Endothelial cell of umbilical vein (primary cell): ENCODE results near the gene SEMA4B. TPM values are rescaled to one million over a fixed set of nuclear protein-coding genes. Genes with fewer than 3 reads are reported as not detected.

Experiments used
- BruUV-seq: library from RNA; stranded (reverse); fragments of 400-500 nt; replicated peaks from 2 replicates; lab custom pipeline; 2021; lab: Mats Ljungman, UMichigan
- CTCF ChIA-PET: fragments of 300-600, 350-600 bp; sonication (Branson Sonifier 250); formaldehyde crosslinking; loops from one replicate; lab custom pipeline; 2021; ENCODE audit warnings: antibody characterized with exemption, inconsistent platforms; lab: Charles Lee
- POLR2A ChIA-PET: fragments of 300-600, 350-600 bp; sonication (Branson Sonifier 250); formaldehyde crosslinking; loops from one replicate; lab custom pipeline; 2021; ENCODE audit warnings: antibody characterized with exemption, inconsistent platforms; lab: Charles Lee
- DNase-seq: peaks from one replicate; pipeline ENCODE4 v3.0.0-alpha.2; 2011; ENCODE audit warnings: low read depth, low spot score
- FAIRE-seq: peaks from 2 replicates; lab custom pipeline; 2011; peaks lifted over from hg19 to GRCh38; lab: Jason Lieb, UNC
- H2AFZ ChIP-seq: 2 replicates; pipeline ENCODE4 v1.6.0; 2012; ENCODE audit warnings: low read depth, low read length, control low read depth, inconsistent platforms
- H3K27ac ChIP-seq: 2 replicates; pipeline ENCODE4 v1.5.1; 2011; ENCODE audit warnings: low read depth, mild to moderate bottlenecking, control low read depth, low read length, moderate library complexity; ENCODE audit not compliant: insufficient read depth
- H3K27me3 ChIP-seq, 2 experiments: 2 replicates each; pipeline versions ENCODE4 v1.6.0 to v1.6.1; 2011; ENCODE audit warnings: low read length in 2 of 2, mixed read lengths in 1 of 2; ENCODE audit not compliant: control insufficient read depth in 2 of 2, insufficient read depth in 2 of 2
- H3K36me3 ChIP-seq, 2 experiments: 2 replicates in 1 of 2; 3 replicates in 1 of 2; pipeline ENCODE4 v1.5.1; 2011; ENCODE audit warnings: low read length in 2 of 2, mild to moderate bottlenecking in 1 of 2, moderate library complexity in 1 of 2; ENCODE audit not compliant: control insufficient read depth in 2 of 2, insufficient read depth in 2 of 2; ENCODE audit errors: extremely low read depth in 1 of 2
- H3K4me1 ChIP-seq: 3 replicates; pipeline ENCODE4 v1.5.1; 2011; ENCODE audit warnings: mild to moderate bottlenecking, low read length; ENCODE audit not compliant: control insufficient read depth, insufficient read depth; ENCODE audit errors: extremely low read depth
- H3K4me2 ChIP-seq: 2 replicates; pipeline ENCODE4 v1.6.1; 2011; ENCODE audit warnings: low read length, control low read depth, mixed read lengths; ENCODE audit not compliant: insufficient read depth
- H3K4me3 ChIP-seq, 3 experiments: fragments of 200-600 bp in 1 of 3; sonication (generic), shearing (Covaris generic) in 1 of 3; replicated peaks in 1 of 3; 2 replicates each; pipeline ENCODE4 v1.5.1; 2011 to 2016; ENCODE audit warnings: control low read depth in 3 of 3, low read length in 3 of 3, mild to moderate bottlenecking in 2 of 3, inconsistent platforms in 1 of 3, low read depth in 1 of 3, moderate library complexity in 1 of 3; ENCODE audit not compliant: insufficient read depth in 1 of 3
- H3K79me2 ChIP-seq: 2 replicates; pipeline ENCODE4 v1.6.0; 2012; ENCODE audit warnings: low read length, inconsistent platforms; ENCODE audit not compliant: control insufficient read depth, insufficient read depth
- H3K9ac ChIP-seq: replicated peaks from 2 replicates; pipeline ENCODE3; 2011; ENCODE audit warnings: low read length, control low read depth; ENCODE audit not compliant: insufficient read depth; ENCODE audit errors: extremely low read depth
- H3K9me1 ChIP-seq: replicated peaks from 3 replicates; pipeline ENCODE4 v1.6.0; 2011; ENCODE audit warnings: mild to moderate bottlenecking, low read length; ENCODE audit not compliant: control insufficient read depth, insufficient read depth; ENCODE audit errors: extremely low read depth
- H3K9me3 ChIP-seq: replicated peaks from 2 replicates; pipeline ENCODE4 v1.5.1; 2012; ENCODE audit warnings: low read length, inconsistent platforms; ENCODE audit not compliant: control insufficient read depth, insufficient read depth
- H4K20me1 ChIP-seq: replicated peaks from 2 replicates; pipeline ENCODE3; 2011; ENCODE audit warnings: mild to moderate bottlenecking, low read length; ENCODE audit not compliant: control insufficient read depth, insufficient read depth; ENCODE audit errors: extremely low read depth
- EZH2 ChIP-seq: IDR thresholded peaks from 2 replicates; pipeline ENCODE4 v1.6.1; 2012; ENCODE audit warnings: borderline replicate concordance, low read depth, mild to moderate bottlenecking, moderate library complexity, low read length, inconsistent platforms; ENCODE audit not compliant: severe bottlenecking
- FOS ChIP-seq: IDR thresholded peaks from 2 replicates; pipeline ENCODE4 v1.6.1; 2011; ENCODE audit warnings: mild to moderate bottlenecking, low read length, moderate library complexity, borderline replicate concordance; ENCODE audit not compliant: insufficient read depth
- GATA2 ChIP-seq: IDR thresholded peaks from 2 replicates; pipeline ENCODE4 v1.7.0; 2011; ENCODE audit warnings: low read depth, mild to moderate bottlenecking, moderate library complexity, mixed read lengths, low read length; ENCODE audit not compliant: insufficient read length, insufficient read depth
- JUN ChIP-seq: IDR thresholded peaks from 2 replicates; pipeline ENCODE4 v1.6.1; 2011; ENCODE audit warnings: borderline replicate concordance, low read depth; ENCODE audit not compliant: insufficient read length, insufficient read depth
- MYC ChIP-seq: IDR thresholded peaks from one replicate; pipeline ENCODE4 v1.6.1; 2011; ENCODE audit warnings: mild to moderate bottlenecking, low read depth, low read length
- POLR2A ChIP-seq: IDR thresholded peaks from 2 replicates; pipeline ENCODE4 v1.6.1; 2012; ENCODE audit warnings: low read depth, mild to moderate bottlenecking, control low read depth, low read length
- dilution Hi-C: fragments of 300-500 bp; cut with MboI; formaldehyde crosslinking; loops from one replicate; pipeline ENCODE4 v1.15.0; 2019; ENCODE audit warnings: low sequenced_read_pairs; ENCODE audit not compliant: extremely low pct_ligation_motif_present
- intact Hi-C: fragments of 100-400 bp; cut with micrococcal nuclease; formaldehyde crosslinking; loops from one replicate; pipeline ENCODE4 v1.10.0; 2022
- polyA plus RNA-seq, 4 experiments: library from polyadenylated mRNA; depleted of rRNA in 3 of 4; stranded (reverse) in 3 of 4; unstranded in 1 of 4; fragments of >200 nt; gene quantifications; 2 replicates each; pipeline versions ENCODE4 v1.2.1 to v1.2.3, GENCODE V29; 2011 to 2012; ENCODE audit warnings: missing spikeins in 1 of 4
- total RNA-seq: library from RNA; stranded (reverse); gene quantifications from 2 replicates; pipeline ENCODE4 v1.2.3, GENCODE V29; 2021
- TF ChIP-seq, protein P1 (sequence below), 2 donors: IDR thresholded peaks; 1 replicate in 1 of 2; 2 replicates in 1 of 2; pipeline ENCODE4 v1.5.1; 2011; ENCODE audit warnings: low read length in 2 of 2, mild to moderate bottlenecking in 2 of 2, moderate library complexity in 2 of 2, control low read depth in 1 of 2, inconsistent platforms in 1 of 2, low read depth in 1 of 2; ENCODE audit not compliant: insufficient read depth in 1 of 2; ENCODE audit errors: extremely low read depth in 1 of 2
- TF ChIP-seq, protein P2 (sequence below): IDR thresholded peaks from 2 replicates; pipeline ENCODE4 v1.6.1; 2011; ENCODE audit not compliant: insufficient read depth, insufficient read length

SEMA4B gene
- total and polyA plus RNA-seq, 2 donors (not counting 3 experiments of a cell fraction or from before 2014, with no cell fraction given) = 6.1 to 7.1 TPM

DNA sequence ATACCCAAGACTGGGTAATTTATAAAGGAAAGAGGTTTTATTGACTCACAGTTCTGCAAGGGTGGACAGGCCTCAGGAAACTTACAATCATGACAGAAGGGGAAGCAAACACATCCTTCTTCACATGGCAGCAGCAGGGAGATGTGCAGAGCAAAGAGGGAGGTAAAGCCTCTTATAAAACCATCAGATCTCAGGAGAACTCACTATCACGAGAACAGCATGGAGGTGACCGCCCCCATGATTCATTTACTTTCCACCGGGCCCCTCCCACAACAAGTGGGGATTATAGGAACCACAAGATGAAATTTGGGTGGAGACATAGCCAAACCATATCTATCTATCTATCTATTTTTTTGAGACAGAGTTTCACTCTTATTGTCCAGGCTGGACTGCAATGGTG lies 38.2 kb downstream of the SEMA4B start:
- no peaks in the 10 kb centered on the region for H3K9me3 ChIP-seq
- H3K9ac ChIP-seq = no peak overlapping the region
- H2AFZ ChIP-seq = no peak overlapping the region
- no peaks in the 10 kb centered on the region for H4K20me1 ChIP-seq
- dilution Hi-C loops = no loop called here
- no peaks in the 10 kb centered on the region for H3K9me1 ChIP-seq
- H3K4me3 ChIP-seq = no peak overlapping the region
- TF ChIP-seq FOS (no peak), MYC (no peak), POLR2A (no peak)
- TF ChIP-seq, protein P1, sequence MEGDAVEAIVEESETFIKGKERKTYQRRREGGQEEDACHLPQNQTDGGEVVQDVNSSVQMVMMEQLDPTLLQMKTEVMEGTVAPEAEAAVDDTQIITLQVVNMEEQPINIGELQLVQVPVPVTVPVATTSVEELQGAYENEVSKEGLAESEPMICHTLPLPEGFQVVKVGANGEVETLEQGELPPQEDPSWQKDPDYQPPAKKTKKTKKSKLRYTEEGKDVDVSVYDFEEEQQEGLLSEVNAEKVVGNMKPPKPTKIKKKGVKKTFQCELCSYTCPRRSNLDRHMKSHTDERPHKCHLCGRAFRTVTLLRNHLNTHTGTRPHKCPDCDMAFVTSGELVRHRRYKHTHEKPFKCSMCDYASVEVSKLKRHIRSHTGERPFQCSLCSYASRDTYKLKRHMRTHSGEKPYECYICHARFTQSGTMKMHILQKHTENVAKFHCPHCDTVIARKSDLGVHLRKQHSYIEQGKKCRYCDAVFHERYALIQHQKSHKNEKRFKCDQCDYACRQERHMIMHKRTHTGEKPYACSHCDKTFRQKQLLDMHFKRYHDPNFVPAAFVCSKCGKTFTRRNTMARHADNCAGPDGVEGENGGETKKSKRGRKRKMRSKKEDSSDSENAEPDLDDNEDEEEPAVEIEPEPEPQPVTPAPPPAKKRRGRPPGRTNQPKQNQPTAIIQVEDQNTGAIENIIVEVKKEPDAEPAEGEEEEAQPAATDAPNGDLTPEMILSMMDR (IDR thresholded peaks at IDR 0.05; ENCODE audit: extremely low read depth in 1 of 2, insufficient read depth in 1 of 2, low read depth in 1 of 2, low read length in 2 of 2) = no peak
- peaks cover 6% of the 10 kb centered on the region for H3K4me1 ChIP-seq
- no peak overlapping the region for H3K27ac ChIP-seq
- DNase-seq (no peak), FAIRE-seq (no peak)
- no peaks in the 10 kb centered on the region for H3K79me2 ChIP-seq
- CTCF ChIA-PET = interaction anchor here (1.4 kb wide), 1 partner anchor 10 kb away, joined by 3 read pairs; the partner anchor contains the start of gene TTLL13
- intact Hi-C loops = no loop called here
- POLR2A ChIA-PET = no interaction called here
- no peak overlapping the region for H3K4me2 ChIP-seq
- BruUV-seq = no TSS peak
- no peaks in the 10 kb centered on the region for H3K36me3 ChIP-seq
- H3K27me3 ChIP-seq = no peaks in the 10 kb centered on the region

DNA sequence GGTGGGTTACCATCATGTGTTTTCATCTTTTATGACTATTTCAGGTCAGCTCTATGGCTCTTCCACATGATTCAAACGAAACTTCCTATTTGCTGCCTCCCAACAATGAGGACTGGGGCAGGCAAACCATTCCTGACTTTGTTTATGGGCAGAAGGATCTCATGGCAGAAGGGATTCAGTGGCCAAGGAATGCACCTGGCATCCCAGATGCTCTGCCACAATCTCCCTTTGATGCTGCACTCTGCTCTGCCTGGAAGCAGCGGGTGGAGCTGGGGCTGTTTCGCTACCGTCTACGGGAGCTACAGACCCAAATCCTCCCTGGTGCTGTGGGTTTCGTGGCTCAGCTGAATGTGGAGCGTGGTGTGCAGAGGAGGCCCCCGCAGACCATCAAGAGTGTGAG lies 39.7 kb downstream of the SEMA4B start:
- TF ChIP-seq JUN (no peak), MYC (no peak), GATA2 (no peak), EZH2 (no peak), POLR2A (no peak), FOS (no peak)
- TF ChIP-seq, protein P2, sequence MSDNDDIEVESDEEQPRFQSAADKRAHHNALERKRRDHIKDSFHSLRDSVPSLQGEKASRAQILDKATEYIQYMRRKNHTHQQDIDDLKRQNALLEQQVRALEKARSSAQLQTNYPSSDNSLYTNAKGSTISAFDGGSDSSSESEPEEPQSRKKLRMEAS = no peak
- no peak overlapping the region for H3K27ac ChIP-seq
- FAIRE-seq = no peak

More for the DNA sequence above, 39.7 kb downstream of the SEMA4B start:
- no peaks in the 10 kb centered on the region for H3K9me1 ChIP-seq
- no peaks in the 10 kb centered on the region for H3K9me3 ChIP-seq
- ChIA-PET POLR2A (no interaction called here), CTCF (interaction anchor here (1.0 to 1.4 kb wide), 3 partner anchors 8 to 20 kb away, joined by 3 to 4 read pairs (median 3); partner anchors contain the start of gene TTLL13)
- no peaks in the 10 kb centered on the region for H3K36me3 ChIP-seq
- H3K4me2 ChIP-seq = no peak overlapping the region
- dilution Hi-C loops (no loop called here), intact Hi-C loops (no loop called here)
- no peak overlapping the region for H2AFZ ChIP-seq
- H3K9ac ChIP-seq = no peak overlapping the region
- BruUV-seq = no TSS peak
- no peaks in the 10 kb centered on the region for H3K79me2 ChIP-seq
- H3K27me3 ChIP-seq = no peaks in the 10 kb centered on the region
- H4K20me1 ChIP-seq = no peaks in the 10 kb centered on the region
- no peaks in the 10 kb centered on the region for H3K4me1 ChIP-seq
- no peak for DNase-seq
- no peak overlapping the region for H3K4me3 ChIP-seq
